H1 (cell line): ENCODE results near the gene LRRC23. TPM values are rescaled to one million over a fixed set of nuclear protein-coding genes. Genes with fewer than 3 reads are reported as not detected.

Experiments used
- CTCF ChIA-PET: fragments of 300-600 bp; sonication (Branson Sonifier 250); formaldehyde crosslinking; loops from one replicate; lab custom pipeline; 2021; ENCODE audit not compliant: partially characterized antibody; lab: Charles Lee
- POLR2A ChIA-PET: fragments of 300-600 bp; sonication (Branson Sonifier 250); formaldehyde crosslinking; loops from one replicate; lab custom pipeline; 2021; ENCODE audit warnings: inconsistent platforms; ENCODE audit not compliant: partially characterized antibody; lab: Charles Lee
- DNase-seq, 2 experiments: peaks; one replicate each; pipeline versions ENCODE4 v3.0.0 to v3.0.0-alpha.2; 2010 to 2022; ENCODE audit warnings: low spot score in 2 of 2, low read depth in 1 of 2, mixed read lengths in 1 of 2
- FAIRE-seq: peaks from 2 replicates; lab custom pipeline; 2011; peaks lifted over from hg19 to GRCh38; lab: Jason Lieb, UNC
- H2AFZ ChIP-seq: 2 replicates; pipeline ENCODE4 v1.8.1; 2012; ENCODE audit warnings: low read length, inconsistent platforms
- H2AK5ac ChIP-seq: 2 replicates; pipeline ENCODE4 v1.6.1; 2013; ENCODE audit warnings: low read depth, low read length
- H2BK120ac ChIP-seq: replicated peaks from 2 replicates; pipeline ENCODE3; 2013; ENCODE audit warnings: low read depth, low read length, inconsistent platforms
- H2BK12ac ChIP-seq: 2 replicates; pipeline ENCODE4 v1.6.1; 2013; ENCODE audit warnings: low read depth, low read length
- H2BK15ac ChIP-seq: 2 replicates; pipeline ENCODE4 v1.6.1; 2013; ENCODE audit warnings: low read length
- H2BK20ac ChIP-seq: 2 replicates; pipeline ENCODE4 v1.6.1; 2013; ENCODE audit warnings: low read length
- H2BK5ac ChIP-seq: 2 replicates; pipeline ENCODE4 v1.6.1; 2013; ENCODE audit warnings: low read depth, low read length
- H3K14ac ChIP-seq: 2 replicates; pipeline ENCODE4 v1.6.1; 2013; ENCODE audit warnings: inconsistent platforms; ENCODE audit not compliant: insufficient read length
- H3K18ac ChIP-seq: 2 replicates; pipeline ENCODE4 v1.6.1; 2013; ENCODE audit warnings: low read length; ENCODE audit errors: extremely low read depth
- H3K23ac ChIP-seq: 2 replicates; pipeline ENCODE4 v1.6.1; 2013; ENCODE audit warnings: inconsistent platforms; ENCODE audit not compliant: insufficient read length
- H3K23me2 ChIP-seq: 2 replicates; pipeline ENCODE4 v1.6.1; 2013; ENCODE audit warnings: low read depth, low read length
- H3K27ac ChIP-seq: 2 replicates; pipeline ENCODE4 v1.6.1; 2011; ENCODE audit warnings: low read depth, low read length, inconsistent platforms
- H3K27me3 ChIP-seq, 4 experiments: replicated peaks in 1 of 4; 1 replicate in 1 of 4; 2 replicates in 3 of 4; pipeline versions ENCODE4 v1.6.1 to v1.8.1; 2011 to 2013; ENCODE audit warnings: low read length in 3 of 4, mild to moderate bottlenecking in 3 of 4, inconsistent platforms in 2 of 4, mixed read lengths in 2 of 4, moderate library complexity in 1 of 4; ENCODE audit not compliant: control insufficient read depth in 3 of 4, insufficient read depth in 3 of 4; ENCODE audit errors: extremely low read depth in 1 of 4
- H3K36me3 ChIP-seq, 4 experiments: 2 replicates each; pipeline versions ENCODE4 v1.6.1 to v1.8.1; 2011 to 2013; ENCODE audit warnings: mild to moderate bottlenecking in 4 of 4, low read length in 3 of 4, moderate library complexity in 2 of 4, control low read depth in 1 of 4, inconsistent platforms in 1 of 4; ENCODE audit not compliant: insufficient read depth in 4 of 4, control insufficient read depth in 2 of 4
- H3K4ac ChIP-seq: replicated peaks from 2 replicates; pipeline ENCODE3; 2013; ENCODE audit warnings: low read length, low read depth, mixed read lengths, inconsistent platforms; ENCODE audit not compliant: insufficient read length
- H3K4me1 ChIP-seq, 4 experiments: replicated peaks in 1 of 4; 1 replicate in 1 of 4; 2 replicates in 3 of 4; pipeline versions ENCODE4 v1.6.1 to v1.8.1; 2011 to 2013; ENCODE audit warnings: low read length in 3 of 4, inconsistent platforms in 2 of 4, mixed read lengths in 1 of 4; ENCODE audit not compliant: insufficient read depth in 4 of 4, control insufficient read depth in 3 of 4
- H3K4me2 ChIP-seq, 2 experiments: 2 replicates each; pipeline versions ENCODE4 v1.6.1 to v1.8.1; 2011 to 2013; ENCODE audit warnings: low read depth in 2 of 2, low read length in 2 of 2, control low read depth in 1 of 2, inconsistent platforms in 1 of 2, mild to moderate bottlenecking in 1 of 2; ENCODE audit not compliant: insufficient read depth in 1 of 2
- H3K4me3 ChIP-seq, 4 experiments: fragments of 200-600, 300-600 bp in 1 of 4; sonication (generic), shearing (Covaris generic), sonication (Bioruptor Twin) in 1 of 4; 2 replicates each; pipeline versions ENCODE4 v1.5.1 to v1.8.1; 2011 to 2016; ENCODE audit warnings: low read length in 4 of 4, low read depth in 3 of 4, control low read depth in 2 of 4, inconsistent platforms in 2 of 4, mild to moderate bottlenecking in 2 of 4, mixed read lengths in 1 of 4, moderate library complexity in 1 of 4; ENCODE audit not compliant: insufficient read depth in 2 of 4; ENCODE audit errors: extremely low read depth in 1 of 4
- H3K56ac ChIP-seq: replicated peaks from 2 replicates; pipeline ENCODE3; 2013; ENCODE audit warnings: low read depth, mild to moderate bottlenecking, mixed read lengths, low read length, inconsistent platforms; ENCODE audit not compliant: insufficient read length
- H3K79me1 ChIP-seq: 2 replicates; pipeline ENCODE4 v1.6.1; 2013; ENCODE audit warnings: low read depth, low read length, control low read depth
- H3K79me2 ChIP-seq, 2 experiments: 2 replicates each; pipeline versions ENCODE4 v1.6.1 to v1.8.1; 2012 to 2013; ENCODE audit warnings: low read length in 2 of 2, mild to moderate bottlenecking in 2 of 2, inconsistent platforms in 1 of 2; ENCODE audit not compliant: insufficient read depth in 2 of 2, control insufficient read depth in 1 of 2
- H3K9ac ChIP-seq, 4 experiments: replicated peaks in 1 of 4; 1 replicate in 1 of 4; 2 replicates in 3 of 4; pipeline versions ENCODE4 v1.6.1 to v1.8.1; 2011 to 2013; ENCODE audit warnings: low read depth in 3 of 4, low read length in 3 of 4, control low read depth in 2 of 4, mild to moderate bottlenecking in 2 of 4, moderate library complexity in 2 of 4, inconsistent platforms in 1 of 4; ENCODE audit errors: extremely low read depth in 1 of 4
- H3K9me3 ChIP-seq, 2 experiments: 2 replicates each; pipeline versions ENCODE4 v1.6.1 to v1.8.1; 2012 to 2013; ENCODE audit warnings: mild to moderate bottlenecking in 2 of 2, moderate library complexity in 2 of 2, control low read depth in 1 of 2, inconsistent platforms in 1 of 2, low read depth in 1 of 2, low read length in 1 of 2, mixed read lengths in 1 of 2; ENCODE audit not compliant: insufficient read depth in 2 of 2
- H4K20me1 ChIP-seq, 2 experiments: replicated peaks in 1 of 2; 2 replicates each; pipeline versions ENCODE3 to v1.8.1; 2011 to 2013; ENCODE audit warnings: inconsistent platforms in 2 of 2, low read length in 2 of 2, mild to moderate bottlenecking in 1 of 2; ENCODE audit not compliant: insufficient read depth in 2 of 2, control insufficient read depth in 1 of 2
- H4K5ac ChIP-seq: 2 replicates; pipeline ENCODE4 v1.6.1; 2013; ENCODE audit warnings: low read length, low read depth, mixed read lengths, inconsistent platforms; ENCODE audit not compliant: insufficient read length
- H4K8ac ChIP-seq: 2 replicates; pipeline ENCODE4 v1.8.0; 2013; ENCODE audit warnings: mild to moderate bottlenecking, moderate library complexity, low read length, inconsistent platforms; ENCODE audit not compliant: insufficient read depth; ENCODE audit errors: extremely low read depth
- H4K91ac ChIP-seq: replicated peaks from 2 replicates; pipeline ENCODE3; 2013; ENCODE audit warnings: low read length, mixed read lengths, inconsistent platforms; ENCODE audit not compliant: insufficient read length
- BRCA1 ChIP-seq: IDR thresholded peaks from 2 replicates; pipeline ENCODE4 v1.6.1; 2012; ENCODE audit warnings: low read depth, low read length, improper control_type of control experiment
- CBX5 ChIP-seq: fragments of 300-800, 300-1000 bp; sonication (generic); IDR thresholded peaks from 2 replicates; pipeline ENCODE4 v1.7.1; 2016; ENCODE audit warnings: antibody characterized with exemption, low read length, low read depth
- EGR1 ChIP-seq: IDR thresholded peaks from 2 replicates; pipeline ENCODE4 v1.6.1; 2011; ENCODE audit warnings: low read depth, low read length, borderline replicate concordance
- GABPA ChIP-seq: IDR thresholded peaks from 2 replicates; pipeline ENCODE4 v1.6.1; 2011; ENCODE audit warnings: mild to moderate bottlenecking, low read length, moderate library complexity, borderline replicate concordance; ENCODE audit not compliant: insufficient read depth
- JUN ChIP-seq: IDR thresholded peaks from 2 replicates; pipeline ENCODE4 v1.6.1; 2011; ENCODE audit warnings: low read depth, mild to moderate bottlenecking, improper control_type of control experiment, low read length
- KDM1A ChIP-seq: fragments of 200-600, 300-600 bp; sonication (generic); IDR thresholded peaks from 2 replicates; pipeline ENCODE4 v1.7.1; 2016; ENCODE audit warnings: mild to moderate bottlenecking, low read length, borderline replicate concordance
- KDM4A ChIP-seq: IDR thresholded peaks from one replicate; pipeline ENCODE4 v1.7.1; 2012; ENCODE audit warnings: low read depth, mild to moderate bottlenecking, moderate library complexity, low read length, inconsistent platforms; ENCODE audit not compliant: severe bottlenecking
- KDM5A ChIP-seq: fragments of 200-600 bp; IDR thresholded peaks from 2 replicates; pipeline ENCODE4 v1.7.1; 2012; ENCODE audit warnings: mild to moderate bottlenecking, low read length, inconsistent platforms, mixed read lengths
- RAD21 ChIP-seq, 2 experiments: IDR thresholded peaks in 1 of 2; conservative IDR thresholded peaks in 1 of 2; 2 replicates each; pipeline ENCODE4 v1.6.1; 2011; ENCODE audit warnings: low read depth in 2 of 2, low read length in 2 of 2, improper control_type of control experiment in 1 of 2, inconsistent platforms in 1 of 2, mild to moderate bottlenecking in 1 of 2, moderate library complexity in 1 of 2
- RNF2 ChIP-seq: fragments of 200-900, 300-1000 bp; sonication (generic); IDR thresholded peaks from 2 replicates; pipeline ENCODE4 v1.7.1; 2016; ENCODE audit warnings: borderline replicate concordance, low read depth, mild to moderate bottlenecking, antibody characterized with exemption, low read length; ENCODE audit not compliant: poor library complexity, severe bottlenecking; ENCODE audit errors: missing control alignments
- SP1 ChIP-seq: IDR thresholded peaks from 2 replicates; pipeline ENCODE4 v1.6.1; 2011; ENCODE audit warnings: low read depth, low read length
- TBP ChIP-seq: IDR thresholded peaks from 2 replicates; pipeline ENCODE4 v1.6.1; 2011; ENCODE audit warnings: low read depth, low read length, improper control_type of control experiment
- ZNF274 ChIP-seq: IDR thresholded peaks from 2 replicates; pipeline ENCODE4 v1.7.0; 2012; ENCODE audit warnings: low read length, borderline replicate concordance; ENCODE audit errors: extremely low read depth
- WGBS, 2 experiments: shearing (Covaris generic) in 1 of 2; methylation state at CpG; one replicate each; pipeline versions ENCODE4 v1.1.6 to v1.1.7; 2013 to 2015; ENCODE audit warnings: low lambda C conversion rate in 2 of 2, mixed read lengths in 2 of 2, inconsistent platforms in 1 of 2, low coverage in 1 of 2, missing lambda C conversion rate in 1 of 2; ENCODE audit not compliant: insufficient replicate concordance in 2 of 2, insufficient coverage in 1 of 2, insufficient read length in 1 of 2; ENCODE audit errors: extremely low coverage in 1 of 2, missing lambda C conversion rate in 1 of 2; 5-methylcytosine and 5-hydroxymethylcytosine counted together
- polyA plus RNA-seq, 7 experiments: library from polyadenylated mRNA; depleted of rRNA in 3 of 7; stranded (reverse) in 5 of 7; unstranded in 2 of 7; fragments of >200 nt in 5 of 7; fragments of 200-250 nt in 2 of 7; gene quantifications; 1 replicate in 5 of 7; 2 replicates in 1 of 7; 4 replicates in 1 of 7; pipeline versions ENCODE4 v1.2.1 to v1.2.3, GENCODE V29; 2011 to 2013; ENCODE audit warnings: missing spikeins in 2 of 7, mixed read lengths in 2 of 7
- total RNA-seq: library from RNA; stranded (reverse); fragmentation: NEBNext Ultra II Directional; extraction: Animal tissue kit (Norgen Biotek cat#: 25700); gene quantifications from 2 replicates; pipeline ENCODE4 v1.2.1, GENCODE V29; 2021

LRRC23 gene
- total and polyA plus RNA-seq, 2 of the 8 experiments (the other 6 are each of a cell fraction or from before 2014, with no cell fraction given) = 2.5 to 3.6 TPM

DNA sequence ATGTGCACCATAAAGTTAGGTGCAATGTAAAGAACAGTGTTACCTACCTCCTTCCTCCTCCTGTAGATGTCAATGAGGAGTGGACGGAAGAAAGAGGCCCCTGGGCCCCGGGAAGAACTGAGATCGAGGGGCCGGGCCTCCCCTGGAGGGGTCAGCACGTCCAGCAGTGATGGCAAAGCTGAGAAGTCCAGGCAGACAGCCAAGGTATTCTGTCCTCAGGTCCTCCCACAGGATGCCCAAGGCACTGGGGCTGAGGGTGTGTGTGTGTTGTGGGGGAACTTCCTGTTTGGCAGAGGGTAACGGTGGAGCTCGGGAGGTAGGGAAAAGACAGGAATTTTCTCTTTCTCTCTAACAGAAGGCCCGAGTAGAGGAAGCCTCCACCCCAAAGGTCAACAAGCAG lies 29.5 kb downstream of the LRRC23 start:
- no peak overlapping the region for H4K91ac ChIP-seq
- peaks cover 9% of the 10 kb centered on the region; the same call in 1 of the 2 replicates for H3K23me2 ChIP-seq
- H3K18ac ChIP-seq = no peak overlapping the region
- peaks cover 8 to 38% (median 24%) of the 10 kb centered on the region in 4 experiments for H3K36me3 ChIP-seq
- no peak overlapping the region for H3K9ac ChIP-seq
- POLR2A ChIA-PET = interaction anchor here (1.1 to 44.0 kb wide), 7 partner anchors 8 to 139 kb away, joined by 3 to 1596 read pairs (median 442); partner anchors contain the start of genes ATN1, C12orf57, EMG1 and ENO2
- no peak overlapping the region for H2AFZ ChIP-seq
- H3K56ac ChIP-seq = no peak overlapping the region
- H2BK5ac ChIP-seq = no peak overlapping the region
- H3K79me2 ChIP-seq = peaks cover 19 to 31% of the 10 kb centered on the region in 2 experiments
- H3K27me3 ChIP-seq = no peaks in the 10 kb centered on the region
- FAIRE-seq = no peak
- CTCF ChIA-PET = interaction anchor here (0.6 to 20.2 kb wide), 8 partner anchors 8 to 210 kb away, joined by 3 to 253 read pairs (median 4); partner anchors contain the start of genes ATN1, SPSB2 and TPI1
- 94% methylated on average over 7 of the region's 8 CpGs; no CpG with 5 or more reads in 1 of the 2 experiments for WGBS, 2 experiments
- H2AK5ac ChIP-seq = no peak overlapping the region
- H3K4me2 ChIP-seq = no peak overlapping the region
- no peak overlapping the region for H2BK15ac ChIP-seq
- no peaks in the 10 kb centered on the region for H3K9me3 ChIP-seq
- H4K20me1 ChIP-seq = peaks cover 17 to 22% of the 10 kb centered on the region in 2 experiments
- H3K4me1 ChIP-seq = peaks cover 0 to 15% (median 8%) of the 10 kb centered on the region in 4 experiments; a peak in 6 of 7 replicates
- peaks cover 17% of the 10 kb centered on the region for H3K79me1 ChIP-seq
- no peak overlapping the region for H4K5ac ChIP-seq
- H3K27ac ChIP-seq = no peak overlapping the region
- H2BK12ac ChIP-seq = no peak overlapping the region
- no peak overlapping the region for H2BK120ac ChIP-seq
- TF ChIP-seq TBP (no peak), GABPA (no peak), KDM5A (no peak), BRCA1 (no peak), KDM1A (no peak), JUN (no peak), ZNF274 (no peak), CBX5 (no peak), KDM4A (no peak), RAD21 (IDR thresholded peaks at IDR 0.05 in 1 of 2, conservative IDR thresholded peaks at IDR 0.05 in 1 of 2; ENCODE audit: low read depth in 2 of 2, low read length in 2 of 2) (no peak), RNF2 (no peak), EGR1 (no peak), SP1 (no peak)
- TF ChIP-seq, all 59 proteins: peak for 0
- Histone ChIP-seq H3K14ac (no peak overlapping the region), H3K4ac (no peak overlapping the region), H3K23ac (no peak overlapping the region), H4K8ac (no peak overlapping the region), H2BK20ac (no peak overlapping the region), H3K4me3 (no peak overlapping the region)
- DNase-seq = no peak
